ENCODE data around the gene GPR139.

Gene GPR139

GRCh38 chr16:20073203-20074098 lies at the start of gene GPR139:
Gene GPR139, minus strand, starts transcription at chr16:20073890. Its CDS starts 274 bp downstream, at chr16:20073616.
- DNase-seq = no peak

GRCh38 chr16:20122011-20122410 lies 48.3 kb upstream of the GPR139 start:
- no peak for DNase-seq

GRCh38 chr16:20114356-20114755 lies 40.7 kb upstream of the GPR139 start:
- no peak for DNase-seq

GRCh38 chr16:20111143-20111542 lies 37.5 kb upstream of the GPR139 start:
- no peak for DNase-seq

GRCh38 chr16:20107083-20107482 lies 33.4 kb upstream of the GPR139 start:
- no peak for DNase-seq

- DNase-seq = no peak
Measured at GRCh38 chr16:20104563-20105183, 31.0 kb upstream of the GPR139 start.

GRCh38 chr16:20102521-20102920 lies 28.8 kb upstream of the GPR139 start:
- DNase-seq = no peak

- no peak for DNase-seq
Measured at GRCh38 chr16:20102021-20102420, 28.3 kb upstream of the GPR139 start.

GRCh38 chr16:20099375-20099774 lies 25.7 kb upstream of the GPR139 start:
- no peak for DNase-seq

- DNase-seq = no peak
Measured at GRCh38 chr16:20094157-20094556, 20.5 kb upstream of the GPR139 start.

GRCh38 chr16:20089246-20089965 lies 15.7 kb upstream of the GPR139 start:
- DNase-seq = peak; percentile 1 to 26 (median 12)

GRCh38 chr16:20084624-20085226 lies 11.0 kb upstream of the GPR139 start:
- DNase-seq = no peak

- DNase-seq = no peak
Measured at GRCh38 chr16:20079106-20079505, 5.4 kb upstream of the GPR139 start.

- DNase-seq = no peak
Measured at GRCh38 chr16:20075243-20075642, 1.6 kb upstream of the GPR139 start.

GRCh38 chr16:20074099-20074991 lies 655 bp upstream of the GPR139 start:
- no peak for DNase-seq

- no peak for DNase-seq
Measured at GRCh38 chr16:20072874-20073202, 852 bp downstream of the GPR139 start.

GRCh38 chr16:20072146-20072873 lies 1.4 kb downstream of the GPR139 start:
- DNase-seq = no peak

GRCh38 chr16:20064931-20065330 lies 8.8 kb downstream of the GPR139 start:
- no peak for DNase-seq

GRCh38 chr16:20064520-20064919 lies 9.2 kb downstream of the GPR139 start:
- DNase-seq = no peak

- DNase-seq = no peak
Measured at GRCh38 chr16:20061132-20061531, 12.6 kb downstream of the GPR139 start.

- DNase-seq = no peak
Measured at GRCh38 chr16:20056436-20056835, 17.3 kb downstream of the GPR139 start.

- DNase-seq = no peak
Measured at GRCh38 chr16:20053336-20053735, 20.4 kb downstream of the GPR139 start.

All from suppressor macrophage treated with lipopolysaccharide for 1 hour (primary cell).